ENCODE measurements around the gene TPD52L3. TPM values are rescaled to one million over a fixed set of nuclear protein-coding genes. Genes with fewer than 3 reads are reported as not detected.

TPD52L3 gene
- not detected in 2 replicates for total RNA-seq (2014; rRNA removed; shearing (Covaris generic))

GRCh38 chr9:6328103-6328502 lies at the start of gene TPD52L3:
Gene TPD52L3 (plus strand): TSS chr9:6328375. CDS start chr9:6328596, 221 bp downstream.
- peak; percentile 7 for DNase-seq (ENCODE audit: low read depth)

- DNase-seq (ENCODE audit: low read depth): no peak
Measured at GRCh38 chr9:6301858-6302257, 26.3 kb upstream of the TPD52L3 start.

- DNase-seq (ENCODE audit: low read depth): no peak
Measured at GRCh38 chr9:6302417-6302816, 25.8 kb upstream of the TPD52L3 start.

GRCh38 chr9:6304232-6304631 lies 23.9 kb upstream of the TPD52L3 start:
- no peak for DNase-seq (ENCODE audit: low read depth)

- peak; percentile 11 for DNase-seq (ENCODE audit: low read depth)
Measured at GRCh38 chr9:6305954-6306563, 22.1 kb upstream of the TPD52L3 start.

- no peak for DNase-seq (ENCODE audit: low read depth)
Measured at GRCh38 chr9:6307551-6308096, 20.6 kb upstream of the TPD52L3 start.

GRCh38 chr9:6330958-6331634 lies 2.9 kb downstream of the TPD52L3 start:
- DNase-seq (ENCODE audit: low read depth): no peak

- DNase-seq (ENCODE audit: low read depth): no peak
Measured at GRCh38 chr9:6334305-6334704, 6.1 kb downstream of the TPD52L3 start.

- DNase-seq (ENCODE audit: low read depth): no peak
Measured at GRCh38 chr9:6348766-6349165, 20.6 kb downstream of the TPD52L3 start.

- no peak for DNase-seq (ENCODE audit: low read depth)
Measured at GRCh38 chr9:6351737-6352136, 23.6 kb downstream of the TPD52L3 start.

- DNase-seq (ENCODE audit: low read depth): peak; percentile 67
Measured at GRCh38 chr9:6354072-6354686, 26.0 kb downstream of the TPD52L3 start.

GRCh38 chr9:6355728-6356127 lies 27.6 kb downstream of the TPD52L3 start:
- DNase-seq (ENCODE audit: low read depth): peak; percentile 42

GRCh38 chr9:6356441-6356840 lies 28.3 kb downstream of the TPD52L3 start:
- DNase-seq (ENCODE audit: low read depth): no peak

- no peak for DNase-seq (ENCODE audit: low read depth)
Measured at GRCh38 chr9:6356904-6357303, 28.7 kb downstream of the TPD52L3 start.

GRCh38 chr9:6367128-6367890 lies 39.1 kb downstream of the TPD52L3 start:
- DNase-seq (ENCODE audit: low read depth): no peak

GRCh38 chr9:6368831-6369230 lies 40.7 kb downstream of the TPD52L3 start:
- no peak for DNase-seq (ENCODE audit: low read depth)

Other genes with a start within 250 kb of the TPD52L3 start
- gene IL33, start 112.6 kb upstream of the TPD52L3 start, total RNA-seq (2014; rRNA removed; shearing (Covaris generic)): 0.06 and 0.80 TPM in 2 replicates
- 56.3 and 63.8 TPM in 2 replicates for gene UHRF2, start 84.8 kb downstream of the TPD52L3 start, total RNA-seq (2014; rRNA removed; shearing (Covaris generic))

Measured in Daoy (cell line).